Skeletal muscle cell (primary cell): Measurements from ENCODE around the gene SPACA1.

Source experiments
- DNase-seq: peaks from one replicate; pipeline ENCODE4 v3.0.0-alpha.2; 2010; ENCODE audit warnings: low read depth
- H3K4me3 ChIP-seq: 2 replicates; pipeline ENCODE4 v1.5.1; 2011; ENCODE audit warnings: low read depth, mild to moderate bottlenecking, control low read depth, low read length, moderate library complexity

SPACA1 gene

DNA sequence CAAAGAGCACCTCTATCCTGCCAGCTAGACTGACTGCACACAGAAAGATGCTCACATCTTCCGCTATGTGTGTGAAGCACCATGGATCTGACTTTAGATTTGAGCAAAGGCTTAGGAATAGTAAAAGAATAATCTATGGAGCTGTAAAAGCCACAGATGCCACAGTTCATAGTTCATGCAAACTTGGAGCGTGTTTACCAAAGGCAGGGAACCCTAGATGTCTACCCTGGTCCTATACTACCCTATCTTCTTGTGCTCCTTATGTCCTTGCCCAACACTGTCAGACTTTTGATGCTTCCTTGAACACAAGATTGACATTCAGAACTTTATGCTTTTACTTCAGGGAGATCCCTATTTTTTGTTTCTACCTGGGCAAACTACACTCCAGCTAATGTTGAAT, 39.2 kb downstream of the SPACA1 start:
- no peak overlapping the region for H3K4me3 ChIP-seq
- DNase-seq, result no peak

DNA sequence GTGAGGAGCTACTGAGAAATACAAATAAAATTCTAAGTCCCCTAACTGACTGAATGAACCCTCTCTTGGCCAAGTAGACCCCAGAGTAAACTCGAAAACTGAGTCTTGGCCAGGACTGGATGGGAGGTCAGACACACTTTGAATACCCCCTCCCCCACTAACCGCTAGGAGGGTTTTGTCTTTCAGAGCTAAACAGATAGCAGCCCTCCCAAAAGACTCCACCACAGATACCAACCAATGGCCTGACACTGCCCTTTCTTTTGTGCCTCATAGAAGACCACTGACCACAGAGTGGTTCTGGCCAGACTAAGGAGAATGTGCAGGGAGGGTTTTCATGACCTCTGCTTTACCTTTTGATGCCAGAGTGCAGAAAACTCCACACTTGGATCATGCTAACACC, 42.1 kb downstream of the SPACA1 start:
- no peak for DNase-seq
- no peak overlapping the region for H3K4me3 ChIP-seq

DNA sequence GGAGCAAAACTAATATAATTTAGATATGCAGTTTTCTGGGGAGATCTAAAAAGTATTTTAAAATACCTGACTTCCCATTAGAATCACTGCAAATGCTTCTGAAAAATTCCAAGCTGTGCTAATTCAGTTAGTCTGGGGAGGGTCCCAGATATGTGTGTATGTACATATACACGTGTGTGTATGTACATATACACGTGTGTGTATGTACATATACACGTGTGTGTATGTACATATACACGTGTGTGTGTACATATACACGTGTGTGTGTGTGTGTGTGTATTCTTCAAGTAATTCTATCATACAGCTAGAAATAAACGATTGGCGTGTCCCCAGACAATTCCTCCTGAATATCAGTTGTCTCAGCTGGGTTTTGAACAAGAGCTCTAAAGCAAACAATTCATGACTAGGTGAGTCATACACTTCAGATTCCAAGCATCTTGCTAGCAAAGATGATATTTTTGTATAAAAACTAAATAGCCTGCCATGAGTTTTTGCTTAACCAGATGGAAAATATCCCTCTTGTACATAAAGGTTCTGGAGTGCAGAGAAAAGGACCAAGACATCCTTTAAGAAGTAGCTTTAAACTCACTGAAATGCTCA, 58.2 kb downstream of the SPACA1 start:
- no peak overlapping the region for H3K4me3 ChIP-seq
- DNase-seq, result no peak

DNA sequence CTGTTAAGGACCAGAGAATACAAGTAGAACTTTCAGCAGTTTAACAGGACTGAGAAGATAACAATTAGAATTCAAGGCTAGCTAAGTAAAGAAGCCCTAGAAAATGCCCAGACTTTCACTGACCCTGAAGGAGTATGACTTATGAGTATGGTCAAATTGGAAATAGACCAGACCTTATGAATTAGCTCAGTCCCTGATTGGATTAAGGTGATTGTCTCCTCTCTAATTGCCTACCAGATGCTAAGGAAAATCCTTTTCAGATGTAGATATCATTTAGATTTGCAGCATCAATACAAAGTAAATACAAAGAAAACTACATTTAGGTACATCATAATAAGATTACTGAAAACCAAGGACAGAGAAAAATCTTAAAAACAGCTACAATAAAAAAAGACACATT, 59.6 kb downstream of the SPACA1 start:
- no peak for DNase-seq
- H3K4me3 ChIP-seq, result no peak overlapping the region

DNA sequence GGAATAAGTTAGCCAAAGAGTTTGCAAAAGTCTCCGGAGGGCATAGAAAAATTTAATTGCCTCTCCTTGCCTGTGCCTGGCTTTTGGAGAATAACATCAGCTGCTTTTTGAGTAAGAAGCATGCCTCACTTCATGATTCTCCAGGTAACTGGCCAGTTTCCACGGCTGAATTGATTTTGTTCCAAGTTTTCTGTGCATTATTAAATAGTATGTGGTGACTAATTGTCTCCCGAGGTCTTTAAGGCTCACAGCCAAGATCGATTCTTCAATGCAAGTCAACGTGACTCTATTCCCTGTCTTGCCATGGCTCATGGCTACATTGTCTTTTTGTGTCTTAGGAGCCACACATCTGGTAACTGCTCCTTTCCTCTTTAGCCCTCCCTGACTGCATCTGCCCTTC, 64.3 kb downstream of the SPACA1 start:
- no peak overlapping the region for H3K4me3 ChIP-seq
- no peak for DNase-seq

DNA sequence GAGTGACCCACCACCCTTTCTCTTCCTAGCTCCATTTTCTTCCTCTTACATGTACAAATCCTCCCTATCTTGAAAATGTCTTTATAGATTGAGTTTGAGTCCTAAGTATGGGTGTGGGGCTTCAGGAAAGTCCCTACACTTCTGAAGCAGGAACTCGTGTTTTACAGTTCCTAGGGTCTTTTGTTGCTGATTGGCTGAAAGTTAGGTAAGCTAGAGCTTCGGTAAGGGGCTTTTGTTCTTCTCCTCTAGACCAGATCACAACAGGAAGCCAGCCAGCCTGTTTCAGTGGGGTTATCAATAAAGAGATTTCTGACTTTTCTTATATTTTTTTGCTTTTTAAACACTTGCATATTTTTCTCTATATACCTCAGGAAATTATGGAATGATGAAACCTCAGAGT, 67.2 kb downstream of the SPACA1 start:
- no peak for DNase-seq

DNA sequence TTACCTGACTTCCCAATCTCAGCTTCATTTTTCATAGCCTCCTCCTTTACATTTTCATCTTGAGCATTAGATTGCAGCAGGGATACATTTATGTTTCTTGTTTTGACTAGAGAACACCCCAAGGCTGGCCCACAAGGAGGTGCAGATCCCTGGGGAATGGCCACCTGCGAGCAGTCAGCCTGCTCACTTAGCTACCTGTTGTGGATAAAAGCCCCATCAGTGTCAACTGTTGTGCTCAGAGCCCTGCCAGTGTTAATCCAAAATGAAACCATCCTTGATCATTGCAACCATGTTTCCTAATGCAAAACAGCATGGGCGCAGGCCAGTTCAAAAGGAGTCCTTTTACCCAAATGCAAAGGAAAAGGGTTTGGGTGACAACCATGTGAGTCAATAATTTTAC, 67.7 kb downstream of the SPACA1 start:
- no peak overlapping the region for H3K4me3 ChIP-seq
- no peak for DNase-seq

More for the DNA sequence above, 67.2 kb downstream of the SPACA1 start:
- H3K4me3 ChIP-seq, result no peak overlapping the region

DNA sequence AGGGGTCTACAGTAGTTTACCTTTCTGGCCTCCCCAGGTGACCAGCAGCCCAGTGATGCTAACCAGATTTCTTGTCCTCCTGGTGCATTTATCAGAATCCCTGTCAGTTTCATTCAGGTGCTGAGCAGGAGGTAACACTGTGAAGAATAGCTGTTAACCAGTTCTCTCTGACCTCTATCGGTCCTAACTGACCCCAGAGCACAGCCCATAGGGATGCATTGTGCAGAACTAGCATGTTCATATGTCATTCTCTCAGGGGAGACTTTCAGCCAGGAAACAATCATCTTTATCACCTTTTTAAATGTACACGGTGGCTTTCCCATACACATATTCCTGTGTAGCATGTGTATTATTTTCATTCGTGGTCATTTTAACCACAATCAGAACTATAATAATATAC, 68.6 kb downstream of the SPACA1 start:
- no peak overlapping the region for H3K4me3 ChIP-seq

More for the DNA sequence above, 68.6 kb downstream of the SPACA1 start:
- no peak for DNase-seq
